Suppressor macrophage (primary cell): ENCODE data around the gene RPL31.

Experiments
- DNase-seq, 4 experiments: peaks; one replicate each; pipeline ENCODE4 v3.0.0-alpha.2; 2020 to 2022

Gene RPL31

GRCh38 chr2:100975521-100975785 lies 26.6 kb upstream of the RPL31 start:
- DNase-seq, result no peak

- no peak for DNase-seq
Measured at GRCh38 chr2:100976061-100976460, 26.0 kb upstream of the RPL31 start.

GRCh38 chr2:100976645-100977391 lies 25.3 kb upstream of the RPL31 start:
- DNase-seq, result no peak

- DNase-seq, result no peak
Measured at GRCh38 chr2:100977511-100977910, 24.6 kb upstream of the RPL31 start.

GRCh38 chr2:100978582-100979191 lies 23.4 kb upstream of the RPL31 start:
- no peak for DNase-seq

- DNase-seq, result no peak
Measured at GRCh38 chr2:100980046-100980445, 22.0 kb upstream of the RPL31 start.

GRCh38 chr2:100981011-100981410 lies 21.1 kb upstream of the RPL31 start:
- no peak for DNase-seq

- no peak for DNase-seq
Measured at GRCh38 chr2:100982431-100982861, 19.6 kb upstream of the RPL31 start.

- no peak for DNase-seq
Measured at GRCh38 chr2:100983201-100983600, 18.9 kb upstream of the RPL31 start.

- DNase-seq, result no peak
Measured at GRCh38 chr2:100983684-100984310, 18.3 kb upstream of the RPL31 start.

- DNase-seq, result peak; percentile 73 to 88 (median 80)
Measured at GRCh38 chr2:100984892-100985307, 17.2 kb upstream of the RPL31 start.

GRCh38 chr2:100986157-100986556 lies 15.9 kb upstream of the RPL31 start:
- DNase-seq, result no peak

GRCh38 chr2:100987536-100987935 lies 14.6 kb upstream of the RPL31 start:
- DNase-seq, result no peak

GRCh38 chr2:100987974-100988373 lies 14.1 kb upstream of the RPL31 start:
- DNase-seq, result no peak

- DNase-seq, result no peak
Measured at GRCh38 chr2:100988630-100989417, 13.3 kb upstream of the RPL31 start.

- no peak for DNase-seq
Measured at GRCh38 chr2:100989666-100990065, 12.4 kb upstream of the RPL31 start.

GRCh38 chr2:100990166-100990565 lies 11.9 kb upstream of the RPL31 start:
- no peak for DNase-seq

- DNase-seq, result no peak
Measured at GRCh38 chr2:100990650-100991403, 11.3 kb upstream of the RPL31 start.

- no peak for DNase-seq
Measured at GRCh38 chr2:100991404-100991773, 10.7 kb upstream of the RPL31 start.

- peak in 2 of 4 experiments; percentile 23 to 56 for DNase-seq
Measured at GRCh38 chr2:100992262-100992661, 9.8 kb upstream of the RPL31 start.

GRCh38 chr2:100993294-100993693 lies 8.8 kb upstream of the RPL31 start:
- DNase-seq, result no peak

GRCh38 chr2:100995309-100996075 lies 6.6 kb upstream of the RPL31 start:
- DNase-seq, result no peak
